GM12873 (cell line): ENCODE data around the gene DCDC2C.

Experiments
- CTCF ChIP-seq: IDR thresholded peaks from 2 replicates; pipeline ENCODE4 v1.5.1; 2012; ENCODE audit warnings: low read depth, mild to moderate bottlenecking, moderate library complexity, low read length, control low read depth; ENCODE audit not compliant: insufficient read depth; ENCODE audit errors: missing control alignments

DCDC2C gene

GRCh38 chr2:3823748-3824147, 120.4 kb downstream of the DCDC2C start:
- TF ChIP-seq CTCF: no peak

DNA sequence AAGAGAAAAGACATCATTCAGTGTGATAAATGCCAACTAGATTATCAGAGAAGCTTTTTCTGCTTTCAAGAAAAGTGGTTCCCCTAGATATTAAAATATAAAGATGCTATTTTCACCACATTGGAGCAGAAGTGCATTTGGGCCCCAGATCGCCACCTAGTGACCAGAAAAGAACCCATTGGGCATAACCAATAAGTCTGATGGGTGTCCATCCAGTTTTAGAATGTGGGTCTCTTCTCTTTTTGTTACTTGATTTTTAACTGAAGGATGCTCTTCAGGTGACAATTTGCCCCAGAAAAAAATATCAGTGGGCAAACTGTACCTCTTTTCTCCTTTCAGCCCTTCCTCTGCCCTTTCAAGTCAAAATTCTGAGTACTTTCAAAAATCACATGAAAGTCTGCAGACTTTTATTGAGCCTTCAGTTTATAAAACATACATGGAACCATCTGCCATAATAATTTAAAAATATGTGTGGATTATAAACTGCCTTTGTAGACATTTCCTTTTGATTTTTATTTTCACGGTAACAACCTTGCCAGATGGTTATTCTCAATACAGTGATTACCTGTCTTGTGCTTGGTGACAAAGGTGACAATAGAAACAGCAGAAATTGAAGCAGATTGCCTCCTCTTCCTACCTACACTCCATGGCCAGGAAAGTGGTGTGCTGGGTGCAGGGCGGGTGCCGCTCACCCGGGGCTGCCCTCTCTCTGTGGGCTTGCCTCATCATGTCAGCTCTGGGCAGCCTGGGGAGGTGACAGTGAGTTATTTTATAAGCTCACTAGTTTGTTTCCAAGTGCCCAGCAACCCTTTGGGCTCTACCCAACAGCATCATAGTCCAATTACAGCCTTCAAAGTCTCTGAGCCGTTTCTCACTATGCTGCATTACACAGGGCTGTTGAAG, 124.5 kb downstream of the DCDC2C start:
- peak; percentile 69 for TF ChIP-seq CTCF

DNA sequence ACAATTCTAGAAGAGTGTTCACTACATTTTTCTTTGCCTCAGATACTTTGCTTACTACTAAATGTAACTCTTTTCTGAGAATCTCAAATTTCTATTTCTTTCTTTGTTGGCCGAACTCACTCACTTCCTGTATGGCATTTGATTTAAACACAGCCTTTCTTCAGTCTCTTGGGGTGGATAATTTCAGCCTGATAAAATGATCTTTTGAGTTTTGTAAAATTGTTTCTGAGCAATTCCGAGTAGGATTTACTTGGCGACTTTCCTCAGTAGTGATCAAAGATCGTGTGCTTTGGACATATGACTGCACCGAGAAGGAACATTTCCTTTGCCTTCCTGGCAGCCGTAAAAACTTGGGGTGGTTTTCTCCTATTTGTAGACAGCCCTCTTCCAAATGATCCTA, 127.4 kb downstream of the DCDC2C start:
- no peak for TF ChIP-seq CTCF

DNA sequence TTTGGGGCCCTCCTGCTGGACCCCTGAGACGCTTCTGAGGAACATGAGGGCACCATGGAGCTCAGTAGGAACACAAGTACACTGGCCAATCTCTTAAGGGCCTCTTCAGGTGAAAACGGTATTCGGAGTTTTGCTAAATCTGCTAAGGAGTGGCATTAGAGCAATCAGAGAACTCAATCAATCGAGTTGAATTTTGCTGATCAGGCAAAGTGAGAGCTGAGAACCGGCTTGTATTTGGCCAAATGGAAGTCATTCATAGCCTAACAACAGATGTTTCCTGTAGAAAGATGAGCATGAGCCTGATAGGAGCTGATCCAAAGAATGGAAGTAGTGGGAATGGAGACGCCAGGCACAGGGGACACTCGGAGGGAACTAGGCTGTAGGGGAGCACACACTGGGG, 133.7 kb downstream of the DCDC2C start:
- TF ChIP-seq CTCF: no peak

- TF ChIP-seq CTCF: no peak
Measured at GRCh38 chr2:3838348-3838747, 135.0 kb downstream of the DCDC2C start.

- TF ChIP-seq CTCF: no peak
Measured at GRCh38 chr2:3839476-3839875, 136.1 kb downstream of the DCDC2C start.

GRCh38 chr2:3840611-3841155, 137.3 kb downstream of the DCDC2C start:
- no peak for TF ChIP-seq CTCF
